H1 (cell line): ENCODE measurements around the gene NAV3. TPM values are rescaled to one million over a fixed set of nuclear protein-coding genes. Genes with fewer than 3 reads are reported as not detected.

Source experiments
- MAX ChIP-seq: IDR thresholded peaks from 2 replicates; pipeline ENCODE4 v1.6.1; 2012; ENCODE audit warnings: inconsistent platforms
- polyA plus RNA-seq, 7 experiments: library from polyadenylated mRNA; depleted of rRNA in 3 of 7; stranded (reverse) in 5 of 7; unstranded in 2 of 7; fragments of >200 nt in 5 of 7; fragments of 200-250 nt in 2 of 7; gene quantifications; 1 replicate in 5 of 7; 2 replicates in 1 of 7; 4 replicates in 1 of 7; pipeline versions ENCODE4 v1.2.1 to v1.2.3, GENCODE V29; 2011 to 2013; ENCODE audit warnings: missing spikeins in 2 of 7, mixed read lengths in 2 of 7
- total RNA-seq: library from RNA; stranded (reverse); fragmentation: NEBNext Ultra II Directional; extraction: Animal tissue kit (Norgen Biotek cat#: 25700); gene quantifications from 2 replicates; pipeline ENCODE4 v1.2.1, GENCODE V29; 2021

The NAV3 gene
- total and polyA plus RNA-seq, 2 of the 8 experiments (the other 6 are each of a cell fraction or from before 2014, with no cell fraction given) = 0.47 to 5.0 TPM

DNA sequence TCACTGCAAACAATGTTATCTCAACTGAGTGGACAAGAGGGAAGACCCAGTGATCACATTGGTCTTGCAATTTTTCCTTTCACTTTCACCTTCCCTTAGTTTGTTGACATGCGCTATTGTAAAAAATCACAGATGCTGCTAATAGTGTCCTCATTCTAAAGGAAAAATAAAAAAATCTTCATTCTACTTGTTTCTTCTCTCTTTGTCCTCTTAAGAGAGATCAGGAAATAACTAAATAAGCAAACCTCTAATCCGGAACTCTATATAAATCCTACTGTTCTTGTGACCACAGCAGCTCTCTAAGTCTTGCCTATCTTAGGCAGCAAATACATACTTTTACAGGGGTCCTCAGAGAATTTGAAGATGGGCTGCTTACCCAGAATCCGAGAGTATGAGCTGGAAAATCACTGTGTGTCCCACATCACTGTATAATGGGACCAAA is 257.7 kb downstream of the NAV3 start (continued):
- no peak for TF ChIP-seq MAX
